SU-DHL-6 (cell line): ENCODE measurements around the gene CACNB4.

ENCODE experiments used
- EZH2phosphoT487 ChIP-seq: fragments of 200-600 bp; sonication (generic), shearing (Covaris generic); conservative IDR thresholded peaks from 2 replicates; pipeline ENCODE4 v1.6.1; 2018; ENCODE audit warnings: mild to moderate bottlenecking, antibody characterized with exemption, low read length, moderate library complexity, mixed read lengths
- TF ChIP-seq, protein P1 (sequence below): fragments of 200-600 bp; sonication (generic); IDR thresholded peaks from one replicate; pipeline ENCODE4 v1.5.1; 2017; ENCODE audit warnings: antibody characterized with exemption, mild to moderate bottlenecking, low read length, moderate library complexity; ENCODE audit not compliant: insufficient read depth, poor library complexity, severe bottlenecking

DNA sequence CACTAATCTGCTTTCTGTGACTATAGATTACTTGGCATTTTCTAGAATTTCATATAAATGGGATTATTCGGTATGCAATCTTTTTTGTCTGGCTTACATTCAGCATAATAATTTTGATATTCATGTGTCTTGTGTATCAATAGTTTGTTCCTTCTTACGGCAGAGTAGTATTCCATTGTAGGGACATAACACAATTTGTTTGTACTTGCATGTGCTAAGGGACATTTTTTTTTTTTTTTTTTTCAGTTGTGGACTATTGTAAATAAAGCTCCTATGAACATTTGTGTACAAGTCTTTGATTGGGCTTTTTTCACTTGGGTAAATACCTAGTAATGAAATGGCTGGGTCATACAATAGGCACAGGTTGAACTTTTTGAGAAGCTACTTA, 315.7 kb downstream of the CACNB4 start:
- TF ChIP-seq, protein P1, sequence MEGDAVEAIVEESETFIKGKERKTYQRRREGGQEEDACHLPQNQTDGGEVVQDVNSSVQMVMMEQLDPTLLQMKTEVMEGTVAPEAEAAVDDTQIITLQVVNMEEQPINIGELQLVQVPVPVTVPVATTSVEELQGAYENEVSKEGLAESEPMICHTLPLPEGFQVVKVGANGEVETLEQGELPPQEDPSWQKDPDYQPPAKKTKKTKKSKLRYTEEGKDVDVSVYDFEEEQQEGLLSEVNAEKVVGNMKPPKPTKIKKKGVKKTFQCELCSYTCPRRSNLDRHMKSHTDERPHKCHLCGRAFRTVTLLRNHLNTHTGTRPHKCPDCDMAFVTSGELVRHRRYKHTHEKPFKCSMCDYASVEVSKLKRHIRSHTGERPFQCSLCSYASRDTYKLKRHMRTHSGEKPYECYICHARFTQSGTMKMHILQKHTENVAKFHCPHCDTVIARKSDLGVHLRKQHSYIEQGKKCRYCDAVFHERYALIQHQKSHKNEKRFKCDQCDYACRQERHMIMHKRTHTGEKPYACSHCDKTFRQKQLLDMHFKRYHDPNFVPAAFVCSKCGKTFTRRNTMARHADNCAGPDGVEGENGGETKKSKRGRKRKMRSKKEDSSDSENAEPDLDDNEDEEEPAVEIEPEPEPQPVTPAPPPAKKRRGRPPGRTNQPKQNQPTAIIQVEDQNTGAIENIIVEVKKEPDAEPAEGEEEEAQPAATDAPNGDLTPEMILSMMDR: no peak
- TF ChIP-seq EZH2phosphoT487: no peak
